IMR-90 (cell line): ENCODE data around the gene SNRK. TPM values are rescaled to one million over a fixed set of nuclear protein-coding genes. Genes with fewer than 3 reads are reported as not detected.

ENCODE experiments used
- ATAC-seq: fragments of 200-7000 bp; cut with Tn5 transposase; 2 replicates; pipeline ENCODE4 v1.9.1; 2020; ENCODE audit warnings: low read depth, mild to moderate bottlenecking, moderate library complexity
- BruUV-seq: library from RNA; stranded (reverse); fragments of 400-500 nt; replicated peaks from 2 replicates; lab custom pipeline; 2021; lab: Mats Ljungman, UMichigan
- CTCF ChIA-PET: fragments of 300-600 bp; formaldehyde crosslinking; extraction: SDS; loops from one replicate; lab custom pipeline; 2021; ENCODE audit warnings: antibody characterized with exemption; lab: Yijun Ruan, JAX
- POLR2A ChIA-PET: fragments of 300-600 bp; sonication (Branson Sonifier 250); formaldehyde crosslinking; loops from one replicate; lab custom pipeline; 2022; ENCODE audit warnings: antibody characterized with exemption; ENCODE audit not compliant: unreplicated experiment; lab: Charles Lee
- DNase-seq: peaks from one replicate; pipeline ENCODE4 v3.0.0; 2013
- H2AFZ ChIP-seq: replicated peaks from 2 replicates; pipeline ENCODE3; 2013; ENCODE audit warnings: low read length, mild to moderate bottlenecking; ENCODE audit not compliant: poor library complexity
- H2AK5ac ChIP-seq: 2 replicates; pipeline ENCODE4 v1.6.1; 2013; ENCODE audit warnings: low read depth, low read length, inconsistent platforms
- H2AK9ac ChIP-seq: replicated peaks from 2 replicates; pipeline ENCODE3; 2013; ENCODE audit warnings: mild to moderate bottlenecking, low read depth, low read length, moderate library complexity; ENCODE audit not compliant: poor library complexity
- H2BK120ac ChIP-seq: 2 replicates; pipeline ENCODE4 v1.6.1; 2013; ENCODE audit warnings: low read depth, low read length, inconsistent platforms
- H2BK15ac ChIP-seq: 3 replicates; pipeline ENCODE4 v1.6.1; 2013; ENCODE audit warnings: low read depth, low read length, inconsistent platforms
- H2BK20ac ChIP-seq: 2 replicates; pipeline ENCODE4 v1.6.1; 2013; ENCODE audit warnings: low read depth, mild to moderate bottlenecking, inconsistent platforms, low read length, moderate library complexity
- H2BK5ac ChIP-seq: 2 replicates; pipeline ENCODE4 v1.6.1; 2013; ENCODE audit warnings: mild to moderate bottlenecking, low read depth, low read length, inconsistent platforms; ENCODE audit not compliant: poor library complexity, severe bottlenecking
- H3K14ac ChIP-seq: replicated peaks from 2 replicates; pipeline ENCODE4 v1.6.1; 2013; ENCODE audit warnings: low read depth, low read length, inconsistent platforms
- H3K18ac ChIP-seq: 2 replicates; pipeline ENCODE4 v1.6.1; 2013; ENCODE audit warnings: low read depth, low read length, control low read depth
- H3K23ac ChIP-seq: 2 replicates; pipeline ENCODE4 v1.6.1; 2013; ENCODE audit warnings: low read depth, low read length, inconsistent platforms
- H3K27ac ChIP-seq: 2 replicates; pipeline ENCODE4 v1.5.1; 2013; ENCODE audit warnings: mild to moderate bottlenecking, control low read depth, low read length; ENCODE audit not compliant: insufficient read depth
- H3K27me3 ChIP-seq: 2 replicates; pipeline ENCODE4 v1.6.1; 2013; ENCODE audit warnings: low read length; ENCODE audit not compliant: control insufficient read depth, insufficient read depth
- H3K36me3 ChIP-seq: 2 replicates; pipeline ENCODE4 v1.6.1; 2013; ENCODE audit warnings: low read length, mixed read lengths; ENCODE audit not compliant: control insufficient read depth, insufficient read depth
- H3K4ac ChIP-seq: 2 replicates; pipeline ENCODE4 v1.6.1; 2013; ENCODE audit warnings: low read depth, low read length, inconsistent platforms
- H3K4me1 ChIP-seq: 2 replicates; pipeline ENCODE4 v1.6.1; 2013; ENCODE audit warnings: low read length, mixed read lengths; ENCODE audit not compliant: control insufficient read depth, insufficient read depth
- H3K4me2 ChIP-seq: 2 replicates; pipeline ENCODE4 v1.6.1; 2013; ENCODE audit warnings: low read depth, mild to moderate bottlenecking, control low read depth, low read length, moderate library complexity
- H3K4me3 ChIP-seq: 2 replicates; pipeline ENCODE4 v1.5.1; 2013; ENCODE audit warnings: low read depth, mild to moderate bottlenecking, control low read depth, low read length, moderate library complexity; ENCODE audit not compliant: insufficient read depth
- H3K56ac ChIP-seq: 2 replicates; pipeline ENCODE4 v1.6.1; 2013; ENCODE audit warnings: low read length, inconsistent platforms; ENCODE audit not compliant: insufficient read depth; ENCODE audit errors: extremely low read depth
- H3K79me1 ChIP-seq, 2 experiments: 2 replicates each; pipeline ENCODE4 v1.6.1; 2013; ENCODE audit warnings: low read length in 2 of 2, inconsistent platforms in 1 of 2, low read depth in 1 of 2
- H3K9ac ChIP-seq: 2 replicates; pipeline ENCODE4 v1.6.1; 2013; ENCODE audit warnings: low read depth, low read length, control low read depth
- H3K9me1 ChIP-seq: 2 replicates; pipeline ENCODE4 v1.6.1; 2013; ENCODE audit warnings: low read length, inconsistent platforms; ENCODE audit not compliant: insufficient read depth
- H3K9me3 ChIP-seq: 2 replicates; pipeline ENCODE4 v1.6.1; 2013; ENCODE audit warnings: low read length; ENCODE audit not compliant: control insufficient read depth, insufficient read depth
- H4K20me1 ChIP-seq: 2 replicates; pipeline ENCODE4 v1.6.1; 2013; ENCODE audit warnings: low read length, inconsistent platforms; ENCODE audit not compliant: insufficient read depth
- H4K5ac ChIP-seq: 2 replicates; pipeline ENCODE4 v1.6.1; 2013; ENCODE audit warnings: mild to moderate bottlenecking, low read depth, low read length, control low read depth
- H4K8ac ChIP-seq, 2 experiments: 2 replicates each; pipeline ENCODE4 v1.6.1; 2013; ENCODE audit warnings: low read depth in 2 of 2, low read length in 2 of 2, control low read depth in 1 of 2, inconsistent platforms in 1 of 2
- H4K91ac ChIP-seq: 2 replicates; pipeline ENCODE4 v1.6.1; 2013; ENCODE audit warnings: low read depth, low read length, inconsistent platforms; ENCODE audit not compliant: insufficient read depth
- CHD1 ChIP-seq: IDR thresholded peaks from 2 replicates; pipeline ENCODE4 v1.6.1; 2012; ENCODE audit warnings: low read depth, low read length, improper control_type of control experiment
- FOS ChIP-seq: fragments of 150-350 bp; IDR thresholded peaks from 2 replicates; pipeline ENCODE4 v1.6.1; 2016; ENCODE audit warnings: low read depth, low read length
- MAZ ChIP-seq: IDR thresholded peaks from 2 replicates; pipeline ENCODE4 v1.6.1; 2012; ENCODE audit warnings: low read depth, mild to moderate bottlenecking, low read length, improper control_type of control experiment, moderate library complexity, borderline replicate concordance
- POLR2A ChIP-seq: IDR thresholded peaks from 2 replicates; pipeline ENCODE4 v1.6.1; 2012; ENCODE audit warnings: mild to moderate bottlenecking, low read depth, low read length
- SMC3 ChIP-seq: fragments of 150-350 bp; IDR thresholded peaks from 2 replicates; pipeline ENCODE4 v1.6.1; 2016; ENCODE audit warnings: low read depth, mild to moderate bottlenecking, antibody characterized with exemption, low read length, moderate library complexity
- dilution Hi-C: fragments of 300-500 bp; cut with HindIII; formaldehyde crosslinking; loops from one replicate; pipeline ENCODE4 v1.14.3; 2018; ENCODE audit warnings: low sequenced_read_pairs; ENCODE audit not compliant: unreplicated experiment
- in situ Hi-C: fragments of 300-500 bp; cut with MboI; formaldehyde crosslinking; loops from 3 replicates; pipeline ENCODE4 v1.14.3; 2019; ENCODE audit warnings: low sequenced_read_pairs, inconsistent platforms, mixed read lengths
- intact Hi-C: fragments of 100-400 bp; cut with micrococcal nuclease; formaldehyde crosslinking; loops from 2 replicates; pipeline ENCODE4 v1.10.0; 2022
- polyA plus RNA-seq, 3 experiments: library from polyadenylated mRNA; depleted of rRNA; stranded (reverse); fragments of >200 nt; gene quantifications; 2 replicates each; pipeline ENCODE4 v1.2.3, GENCODE V29; 2012; ENCODE audit warnings: low replicate concordance in 1 of 3
- total RNA-seq: library from RNA; depleted of rRNA; stranded (reverse); fragments of >200 nt; gene quantifications from 2 replicates; pipeline ENCODE4 v1.2.3, GENCODE V29; 2012
- TF ChIP-seq, protein P1 (sequence below): fragments of 150-350 bp; IDR thresholded peaks from 2 replicates; pipeline ENCODE4 v1.6.1; 2017; ENCODE audit warnings: mild to moderate bottlenecking, antibody characterized with exemption, low read length, low read depth

The SNRK gene
- total and polyA plus RNA-seq, 2 of the 4 experiments (the other 2 are of a cell fraction): 4.7 to 23.1 TPM

DNA sequence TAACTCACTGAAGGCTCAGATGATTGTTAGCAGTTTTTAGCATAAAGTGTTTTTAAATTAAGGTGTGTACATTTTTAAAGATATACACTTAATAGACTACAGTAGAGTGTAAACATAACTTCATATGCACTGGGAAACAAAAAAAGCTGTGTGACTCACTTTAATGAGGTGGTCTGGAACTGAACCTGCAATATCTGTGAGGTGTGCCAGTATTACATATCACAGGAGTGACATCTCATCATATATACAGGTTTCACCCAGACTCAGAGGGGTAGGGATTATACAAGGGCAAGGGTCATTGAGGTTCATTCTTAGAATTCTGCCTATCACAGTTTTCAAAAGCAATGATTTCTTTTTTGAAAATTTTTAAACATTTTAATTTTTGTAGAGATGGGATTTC is 7.3 kb upstream of the SNRK start:
- Histone ChIP-seq H4K8ac (no peak overlapping the region), H4K5ac (no peak overlapping the region), H3K27ac (no peak overlapping the region), H2BK120ac (no peak overlapping the region), H3K27me3 (peaks cover 27% of the 10 kb centered on the region), H3K4me1 (no peaks in the 10 kb centered on the region), H3K4me2 (no peak overlapping the region), H3K9ac (no peak overlapping the region), H3K36me3 (no peaks in the 10 kb centered on the region), H2AFZ (no peak overlapping the region), H2BK5ac (no peak overlapping the region), H3K56ac (no peak overlapping the region), H4K91ac (no peak overlapping the region), H2AK9ac (no peak overlapping the region), H3K9me1 (no peaks in the 10 kb centered on the region), H2BK15ac (no peak overlapping the region), H2AK5ac (no peak overlapping the region), H3K4me3 (no peak overlapping the region), H3K14ac (no peak overlapping the region), H3K23ac (no peak overlapping the region), H4K20me1 (no peaks in the 10 kb centered on the region), H3K9me3 (no peaks in the 10 kb centered on the region; the same call in 1 of the 2 replicates), H3K18ac (no peak overlapping the region), H2BK20ac (no peak overlapping the region), H3K79me1 (no peaks in the 10 kb centered on the region), H3K4ac (no peak overlapping the region)
- CTCF ChIA-PET: no interaction called here
- BruUV-seq: no TSS peak
- ATAC-seq (no peak), DNase-seq (no peak)
- TF ChIP-seq, protein P1, sequence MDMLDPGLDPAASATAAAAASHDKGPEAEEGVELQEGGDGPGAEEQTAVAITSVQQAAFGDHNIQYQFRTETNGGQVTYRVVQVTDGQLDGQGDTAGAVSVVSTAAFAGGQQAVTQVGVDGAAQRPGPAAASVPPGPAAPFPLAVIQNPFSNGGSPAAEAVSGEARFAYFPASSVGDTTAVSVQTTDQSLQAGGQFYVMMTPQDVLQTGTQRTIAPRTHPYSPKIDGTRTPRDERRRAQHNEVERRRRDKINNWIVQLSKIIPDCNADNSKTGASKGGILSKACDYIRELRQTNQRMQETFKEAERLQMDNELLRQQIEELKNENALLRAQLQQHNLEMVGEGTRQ: no peak
- TF ChIP-seq SMC3: no peak
- TF ChIP-seq POLR2A: no peak
- no peak for TF ChIP-seq CHD1
- no peak for TF ChIP-seq FOS
- no peak for TF ChIP-seq MAZ
- dilution Hi-C loops (no loop called here), in situ Hi-C loops (no loop called here), intact Hi-C loops (no loop called here)
- POLR2A ChIA-PET: no interaction called here
